GM21526 (cell line): ENCODE results near the gene RGS7.

Experiments
- ATAC-seq: cut with Tn5 transposase; IDR thresholded peaks from one replicate; pipeline ENCODE4 v1.9.1; 2021; ENCODE audit warnings: moderate library complexity; ENCODE audit not compliant: unreplicated experiment, low FRiP score

RGS7 gene

DNA sequence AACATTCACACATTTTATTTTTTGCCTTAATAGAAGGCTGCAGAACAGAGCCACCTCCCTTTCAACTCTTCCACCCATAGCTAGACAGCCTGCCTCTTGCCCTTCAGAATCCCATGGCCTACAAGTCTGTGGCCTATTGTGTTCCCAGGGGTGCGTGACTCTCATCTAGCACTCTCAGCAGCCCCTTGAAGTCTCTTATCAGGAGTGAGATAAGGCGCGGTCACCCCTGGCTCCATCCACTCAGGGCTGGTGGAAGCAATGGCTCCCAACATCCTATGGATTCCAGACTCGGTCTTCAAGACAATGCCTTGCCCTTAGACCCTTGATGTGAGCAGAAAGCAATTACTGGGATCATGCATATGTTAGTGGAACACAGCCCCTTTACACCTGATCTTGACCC lies 480.9 kb downstream of the RGS7 start:
- no peak for ATAC-seq

- no peak for ATAC-seq
Observed at GRCh38 chr1:240869071-240869470, 487.9 kb downstream of the RGS7 start.

GRCh38 chr1:240866724-240867123 lies 490.3 kb downstream of the RGS7 start:
- no peak for ATAC-seq

DNA sequence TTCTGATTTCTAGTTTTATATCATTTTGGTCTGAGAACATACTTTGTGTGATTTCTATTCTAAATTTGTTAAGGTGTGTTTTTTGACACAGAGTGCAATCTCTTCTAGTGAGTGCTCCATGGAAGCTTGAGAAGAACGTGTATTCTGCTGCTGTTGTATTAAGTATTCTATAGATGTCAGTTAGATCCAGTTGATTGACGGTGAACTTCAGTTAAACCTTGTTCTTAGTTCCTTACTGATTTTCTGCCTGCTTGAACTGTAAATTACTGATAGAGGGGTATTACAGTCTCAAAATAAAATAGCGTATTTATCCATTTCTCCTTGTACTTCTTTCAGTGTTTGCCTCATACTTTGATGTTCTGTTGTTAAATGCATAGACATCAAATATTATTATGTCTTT lies 497.0 kb downstream of the RGS7 start:
- ATAC-seq, result no peak

GRCh38 chr1:240854367-240854766 lies 502.6 kb downstream of the RGS7 start:
- ATAC-seq, result no peak

- no peak for ATAC-seq
Observed at GRCh38 chr1:240847325-240847724, 509.7 kb downstream of the RGS7 start.

GRCh38 chr1:240844486-240844885 lies 512.5 kb downstream of the RGS7 start:
- ATAC-seq, result no peak

DNA sequence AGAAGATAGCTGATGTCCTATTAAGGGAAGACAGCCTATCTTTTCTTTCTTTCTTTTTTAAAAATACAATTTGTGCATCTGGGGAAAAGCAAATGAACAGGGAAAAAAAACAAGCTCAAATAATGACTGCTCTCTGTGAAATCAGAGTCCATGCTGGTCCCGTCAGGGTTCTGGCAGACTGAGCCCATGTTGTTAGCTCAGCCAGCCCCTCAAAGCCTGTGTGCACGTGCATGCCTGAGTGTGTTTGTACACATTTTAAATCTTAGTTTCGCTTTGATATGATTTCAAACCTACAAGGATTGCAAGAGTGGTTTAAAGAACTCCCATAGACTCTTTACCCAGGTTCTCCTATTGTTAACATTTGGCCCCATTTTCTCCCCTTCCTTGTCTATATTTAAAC lies 513.2 kb downstream of the RGS7 start:
- ATAC-seq, result no peak

GRCh38 chr1:240836271-240836670 lies 520.7 kb downstream of the RGS7 start:
- no peak for ATAC-seq

DNA sequence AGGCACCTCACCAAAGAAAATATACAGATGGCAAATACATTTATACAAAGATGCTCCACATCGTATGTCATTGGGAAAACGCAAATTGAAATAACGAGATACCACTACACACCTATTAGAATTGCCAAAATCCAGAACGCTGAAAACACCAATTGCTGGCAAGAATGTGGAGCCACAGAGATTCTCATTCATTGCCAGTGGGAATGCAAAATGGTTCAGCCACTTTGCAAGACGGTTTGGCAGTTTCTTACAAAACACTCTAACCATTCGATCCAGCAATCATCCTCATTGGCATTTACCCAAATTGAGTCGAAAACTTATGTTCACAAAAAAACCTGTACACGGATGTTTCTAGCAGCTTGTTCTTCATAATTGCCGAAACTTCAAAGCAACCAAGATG lies 521.7 kb downstream of the RGS7 start:
- no peak for ATAC-seq

DNA sequence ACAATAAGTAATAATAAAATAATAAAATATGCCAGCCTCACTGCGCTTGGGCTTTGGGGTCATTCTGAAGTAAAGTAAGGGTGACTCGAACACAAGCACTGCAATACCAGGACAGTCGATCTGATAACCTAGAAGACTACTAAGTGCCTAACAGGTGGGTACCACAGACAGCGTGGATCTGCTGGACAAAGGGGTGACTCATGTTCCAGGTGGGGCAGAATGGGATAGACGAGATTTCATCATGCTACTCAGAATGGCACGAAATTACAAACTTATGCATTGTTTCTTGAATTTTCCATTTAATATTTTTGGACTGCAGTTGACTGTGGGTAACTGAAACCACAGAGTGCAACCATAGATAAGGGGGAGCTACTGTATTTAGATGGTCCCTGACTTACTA lies 523.9 kb downstream of the RGS7 start:
- ATAC-seq, result no peak

DNA sequence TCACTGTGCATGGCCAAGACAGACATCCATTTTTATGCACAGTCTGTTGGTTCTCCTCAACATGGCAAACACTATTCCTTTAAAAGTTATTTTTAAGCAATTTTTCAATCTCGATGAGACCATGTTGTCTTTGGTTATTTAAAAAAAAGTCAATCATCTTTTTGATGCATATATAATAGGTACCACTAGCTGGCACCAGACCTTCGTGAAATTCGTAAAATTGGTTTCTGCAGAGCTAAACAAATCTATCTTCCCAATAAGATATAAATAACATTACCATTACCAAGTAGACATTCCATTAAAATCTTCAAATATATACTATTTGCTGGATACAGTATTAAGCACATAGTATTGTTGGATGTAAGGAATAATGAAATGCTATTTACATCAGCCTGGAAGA lies 525.1 kb downstream of the RGS7 start:
- ATAC-seq, result no peak

DNA sequence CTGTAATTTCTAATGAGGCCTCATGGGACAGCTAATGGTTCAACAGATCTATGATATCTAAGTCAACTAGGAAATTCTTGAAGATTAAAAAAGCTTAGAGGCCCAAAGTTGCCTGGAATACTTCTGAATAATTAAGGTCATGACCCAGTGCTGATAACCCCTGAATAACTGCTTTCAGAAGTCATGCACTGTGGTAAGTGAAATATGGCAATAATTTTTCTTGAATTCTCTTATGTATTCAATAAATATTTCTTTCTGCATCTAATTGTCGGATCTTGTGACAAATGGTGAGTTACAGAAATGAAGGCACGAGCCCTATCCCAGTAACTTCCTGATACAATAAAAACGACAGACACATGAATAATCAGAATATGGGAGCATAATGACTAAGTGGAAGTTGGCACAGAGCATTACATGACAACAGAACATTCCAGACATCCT lies 525.8 kb downstream of the RGS7 start:
- ATAC-seq, result no peak

DNA sequence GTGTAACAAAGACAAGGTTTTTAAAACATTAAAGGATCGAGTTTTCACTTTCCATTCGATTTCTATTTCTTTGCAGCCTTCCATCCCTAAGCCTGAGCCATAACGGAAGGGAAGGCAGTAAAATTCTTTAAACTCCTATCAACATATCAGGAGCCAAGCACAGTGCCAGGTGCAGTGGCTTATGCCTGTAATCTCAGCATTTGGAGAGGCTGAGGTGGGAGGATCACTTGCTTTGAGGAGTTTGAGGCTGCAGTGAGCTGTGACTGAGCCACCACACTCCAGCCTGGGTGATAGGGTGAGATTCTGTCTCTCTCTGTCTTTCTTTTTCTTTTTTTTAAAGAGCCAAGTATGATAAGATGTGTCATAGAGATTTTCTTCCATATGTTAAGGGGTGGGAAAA lies 527.5 kb downstream of the RGS7 start:
- ATAC-seq, result no peak

GRCh38 chr1:240827786-240828185 lies 529.2 kb downstream of the RGS7 start:
- no peak for ATAC-seq

- ATAC-seq, result no peak
Observed at GRCh38 chr1:240824238-240824637, 532.8 kb downstream of the RGS7 start.

DNA sequence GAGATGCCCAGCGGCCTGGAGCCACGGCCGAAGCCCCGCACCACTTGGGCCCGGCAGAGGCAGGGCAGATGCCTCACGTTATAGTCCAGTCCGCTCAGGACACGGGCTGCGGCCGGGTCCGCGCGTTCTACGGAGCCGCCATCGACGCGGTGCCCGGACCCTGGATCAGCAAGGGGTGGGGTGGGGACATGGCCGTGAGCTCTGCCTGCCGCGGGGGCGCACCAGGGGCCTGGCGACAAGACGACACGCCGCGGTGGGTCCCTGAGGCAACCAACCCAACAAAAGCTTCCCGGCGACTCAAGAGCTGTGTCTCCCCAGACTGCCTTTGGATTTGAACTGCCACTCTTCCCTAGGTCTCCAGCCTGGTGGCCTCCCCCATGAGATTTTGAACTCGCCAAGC lies 533.6 kb downstream of the RGS7 start:
- no peak for ATAC-seq

DNA sequence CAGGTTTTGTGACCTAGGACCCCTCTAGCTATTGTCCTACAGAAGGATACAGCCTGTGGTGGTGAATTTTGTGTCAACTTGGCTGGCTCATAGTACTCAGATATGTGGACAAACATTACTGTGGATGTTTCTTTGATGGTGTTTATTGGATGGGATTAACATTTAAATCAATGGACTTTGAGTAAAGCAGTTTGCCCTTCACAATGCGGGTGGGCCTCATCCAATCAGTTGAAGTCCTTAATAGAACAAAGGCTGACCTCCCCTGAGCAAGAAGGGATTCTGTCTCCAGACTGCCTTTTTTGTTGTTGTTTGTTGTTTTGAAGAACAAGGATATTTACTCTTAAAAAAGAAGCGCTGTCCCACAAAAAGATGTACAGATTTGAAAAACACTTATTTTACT lies 535.1 kb downstream of the RGS7 start:
- no peak for ATAC-seq

- no peak for ATAC-seq
Observed at GRCh38 chr1:240820816-240821215, 536.2 kb downstream of the RGS7 start.

- ATAC-seq, result no peak
Observed at GRCh38 chr1:240816472-240816871, 540.5 kb downstream of the RGS7 start.

GRCh38 chr1:240813720-240814119 lies 543.3 kb downstream of the RGS7 start:
- ATAC-seq, result no peak

GRCh38 chr1:240811256-240811655 lies 545.7 kb downstream of the RGS7 start:
- ATAC-seq, result no peak

GRCh38 chr1:240808381-240808780 lies 548.6 kb downstream of the RGS7 start:
- no peak for ATAC-seq
